H54 (cell line): Measurements from ENCODE around the gene P2RY12.
A peak's percentile ranks its signal among the peaks of the same experiment; 100 is the strongest.
"Not testable (repeated sequence)": the region's sequence is repeated elsewhere in the genome, so short reads cannot be mapped to it uniquely, and the experiment has no call there.

Source experiments
- DNase-seq: peaks from one replicate; pipeline ENCODE4 v3.0.0; 2011; ENCODE audit warnings: low spot score, mixed read lengths; ENCODE audit not compliant: insufficient read length
- FAIRE-seq: peaks from 3 replicates; lab custom pipeline; 2011; peaks lifted over from hg19 to GRCh38; lab: Jason Lieb, UNC
- POLR2A ChIP-seq: IDR thresholded peaks from 2 replicates; pipeline ENCODE4 v1.6.1; 2011; ENCODE audit warnings: low read depth, mild to moderate bottlenecking, low read length

P2RY12 gene

DNA sequence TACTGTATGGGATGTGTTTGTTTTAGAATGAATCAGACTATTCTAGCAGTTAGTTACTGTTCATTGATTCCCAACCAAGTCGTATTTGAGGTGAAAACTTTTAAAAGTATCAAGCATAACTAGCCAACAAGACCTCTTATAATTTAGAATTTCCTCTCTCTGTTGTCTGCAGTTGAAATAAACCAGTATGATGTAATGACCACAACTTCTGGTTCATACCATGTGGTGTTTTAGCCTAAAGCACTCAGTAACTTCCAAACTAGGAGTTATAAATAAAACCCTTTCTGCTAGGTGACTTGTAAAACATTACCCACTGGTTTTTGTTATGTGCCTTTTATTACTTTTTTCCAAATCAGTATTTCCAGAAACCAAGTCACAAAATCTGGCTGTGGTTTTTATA lies 19.8 kb upstream of the P2RY12 start:
- no peak for DNase-seq
- FAIRE-seq: peak; percentile 74
- TF ChIP-seq POLR2A: no peak

DNA sequence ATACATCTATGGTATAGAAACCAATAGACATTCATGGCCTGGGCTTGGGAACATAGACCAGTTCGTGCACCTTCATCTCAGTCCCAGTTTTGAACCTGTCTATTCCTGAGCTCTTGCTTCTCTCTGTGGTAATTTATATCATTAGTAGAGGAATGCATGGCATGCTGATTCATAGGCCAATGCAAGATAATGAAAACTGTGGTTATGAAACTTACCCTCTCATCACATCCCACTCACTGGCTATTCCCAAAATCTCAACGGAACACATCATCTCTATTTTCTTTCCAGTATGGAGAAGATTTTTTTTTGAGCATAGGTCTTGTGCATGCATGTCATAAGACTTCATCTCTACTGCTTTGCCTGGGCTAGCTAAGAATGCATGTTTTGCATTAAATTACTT lies 18.7 kb upstream of the P2RY12 start:
- FAIRE-seq (peak; percentile 36), DNase-seq (no peak)
- no peak for TF ChIP-seq POLR2A

DNA sequence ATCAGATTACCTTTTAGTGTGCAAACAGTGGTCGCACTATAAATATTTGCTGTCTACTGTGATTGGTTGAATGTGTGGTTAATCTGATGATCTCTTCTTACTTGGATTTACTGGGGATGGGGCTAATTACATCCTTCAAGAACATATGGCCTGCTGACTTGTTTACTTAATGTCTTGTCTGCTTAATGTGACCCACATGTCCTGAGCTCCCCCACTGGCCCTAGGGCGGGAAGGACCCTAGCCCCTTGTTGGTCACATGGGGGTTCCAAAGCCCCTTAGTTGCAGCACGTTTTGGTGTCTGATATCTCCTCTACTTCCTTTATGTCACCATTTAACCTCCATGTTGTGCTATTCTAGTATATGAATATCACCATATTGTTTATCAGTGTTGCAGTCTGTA lies 17.8 kb upstream of the P2RY12 start:
- TF ChIP-seq POLR2A: no peak
- FAIRE-seq (peak; percentile 36), DNase-seq (no peak)

DNA sequence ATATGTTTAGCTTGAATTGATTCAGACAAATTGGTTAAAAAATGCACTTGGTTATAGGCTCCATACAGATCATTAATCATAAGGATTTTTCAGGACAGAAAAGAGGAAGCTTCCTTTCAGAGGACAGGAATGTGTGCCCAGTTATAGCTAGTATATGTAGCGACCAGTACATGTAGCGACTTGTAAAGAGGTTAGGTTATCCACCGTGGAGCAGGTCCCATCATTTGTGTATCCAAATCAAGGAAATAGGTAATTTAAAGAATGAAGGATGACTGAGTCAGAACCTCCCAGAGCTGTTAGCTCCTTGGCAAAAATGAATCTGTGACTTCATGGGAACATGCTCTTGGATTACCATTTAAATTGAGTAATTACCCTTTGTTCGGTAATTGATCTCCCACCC lies 15.8 kb upstream of the P2RY12 start:
- no peak for FAIRE-seq
- no peak for DNase-seq
- no peak for TF ChIP-seq POLR2A

DNA sequence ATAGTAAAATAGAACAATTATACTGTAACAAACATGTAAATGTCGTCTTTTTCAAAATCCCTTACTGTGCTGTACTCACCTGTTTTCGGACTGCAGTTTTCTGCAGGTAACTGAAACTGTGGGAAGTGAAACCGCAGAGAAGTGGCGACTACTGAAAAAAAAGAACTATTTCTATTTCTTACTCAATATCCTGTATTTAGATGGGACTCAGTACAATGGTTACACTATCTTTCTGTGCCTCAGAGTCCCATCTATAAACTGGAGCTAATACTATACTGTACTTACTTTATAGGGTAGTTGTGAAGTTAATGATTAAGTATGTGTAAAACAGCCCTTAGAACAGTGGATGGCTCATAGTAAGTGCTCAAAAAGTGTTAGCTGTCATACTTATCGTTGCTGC lies 14.3 kb upstream of the P2RY12 start:
- no peak for FAIRE-seq
- DNase-seq: no peak
- no peak for TF ChIP-seq POLR2A

DNA sequence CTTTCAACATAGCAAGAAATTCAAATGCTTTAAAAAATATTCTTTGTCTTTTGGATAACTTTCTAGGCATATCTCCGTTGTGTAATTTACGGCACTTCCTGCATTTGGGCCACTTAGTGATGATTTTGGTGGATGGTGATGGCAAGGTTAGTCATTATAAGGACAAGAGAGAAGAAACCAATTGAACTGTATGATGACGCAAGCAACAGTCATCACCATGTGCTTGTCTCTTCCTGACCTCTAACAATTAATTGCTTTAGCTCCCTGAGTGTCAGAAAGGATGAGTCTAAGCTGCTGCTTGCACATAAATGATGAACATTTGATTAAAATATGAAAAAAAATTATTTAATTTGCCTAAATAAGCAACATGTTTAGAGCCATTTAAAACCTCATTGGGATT lies 11.3 kb upstream of the P2RY12 start:
- TF ChIP-seq POLR2A: no peak
- DNase-seq (no peak), FAIRE-seq (peak; percentile 61)

DNA sequence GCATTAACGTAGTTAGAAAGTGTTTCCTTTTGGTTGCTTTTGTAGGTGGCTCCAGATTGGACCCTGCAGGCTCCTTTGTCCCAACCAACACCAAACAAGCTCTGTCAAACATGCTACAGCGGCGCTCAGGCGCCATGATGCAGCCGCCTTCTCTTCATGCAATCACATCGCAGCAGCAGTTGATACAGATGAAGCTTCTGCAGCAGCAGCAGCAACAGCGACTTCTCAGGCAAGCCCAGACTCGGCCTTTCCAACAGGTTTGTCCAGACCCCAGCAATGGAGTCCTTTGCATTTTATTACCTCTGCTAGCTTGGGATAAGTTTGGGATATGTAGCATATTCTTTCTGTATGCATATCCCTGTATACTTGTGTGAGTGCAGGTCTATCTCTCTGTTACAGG lies 10.1 kb upstream of the P2RY12 start:
- DNase-seq (no peak), FAIRE-seq (no peak)

DNA sequence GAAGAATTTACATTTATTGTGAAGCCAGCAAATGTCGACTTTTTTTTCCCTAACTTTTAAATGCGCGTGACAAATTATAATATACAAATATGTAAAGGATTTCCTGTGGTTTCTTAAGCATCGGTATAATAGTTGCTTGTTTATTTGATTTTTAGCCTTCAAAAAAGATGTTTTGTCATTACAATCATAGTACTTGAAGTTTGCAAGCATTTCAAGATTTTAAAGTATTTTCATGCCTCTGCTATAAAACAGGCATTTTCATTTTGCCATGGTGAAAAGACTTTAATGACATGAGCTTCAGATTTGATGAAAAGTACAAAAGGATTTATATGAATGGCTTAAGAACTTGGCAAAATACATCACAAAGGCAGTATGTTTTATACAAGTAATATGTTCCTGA lies 9.4 kb upstream of the P2RY12 start:
- no peak for FAIRE-seq
- DNase-seq: no peak
- TF ChIP-seq POLR2A: no peak

More for the DNA sequence above, 10.1 kb upstream of the P2RY12 start:
- TF ChIP-seq POLR2A: no peak

DNA sequence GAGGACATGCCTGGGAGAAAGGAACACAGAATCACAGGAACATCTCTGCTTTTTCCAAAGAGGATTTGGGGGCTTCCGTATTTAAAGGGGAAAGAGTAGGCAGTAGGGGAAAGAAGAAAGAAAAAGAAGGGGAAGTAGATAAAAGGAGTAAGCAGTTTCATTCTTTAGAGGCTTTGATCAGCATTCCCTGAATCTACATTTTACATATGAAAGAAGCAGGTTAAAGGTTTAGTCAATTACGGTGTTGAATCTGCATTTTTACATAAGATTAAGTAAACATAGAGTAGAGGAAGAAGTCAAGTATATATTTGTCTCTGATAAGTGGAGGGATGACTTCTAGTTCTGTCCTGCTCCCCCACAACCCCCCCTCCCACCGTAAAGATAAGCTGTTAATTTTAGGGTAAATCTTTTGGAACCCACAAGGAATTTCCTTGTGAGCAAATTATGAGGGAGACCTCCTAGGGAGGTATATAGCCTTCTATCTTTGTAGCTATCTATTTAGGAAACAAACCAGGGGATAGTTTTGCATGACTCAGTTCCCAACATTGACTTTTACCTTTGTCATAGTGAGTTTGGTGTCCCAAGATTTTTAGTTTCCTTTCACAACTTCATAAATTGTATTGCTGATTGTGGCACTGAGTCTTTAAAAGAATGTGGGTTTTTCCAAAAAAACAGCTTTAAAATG lies 8.7 kb upstream of the P2RY12 start:
- no peak for TF ChIP-seq POLR2A
- FAIRE-seq (no peak), DNase-seq (no peak)

DNA sequence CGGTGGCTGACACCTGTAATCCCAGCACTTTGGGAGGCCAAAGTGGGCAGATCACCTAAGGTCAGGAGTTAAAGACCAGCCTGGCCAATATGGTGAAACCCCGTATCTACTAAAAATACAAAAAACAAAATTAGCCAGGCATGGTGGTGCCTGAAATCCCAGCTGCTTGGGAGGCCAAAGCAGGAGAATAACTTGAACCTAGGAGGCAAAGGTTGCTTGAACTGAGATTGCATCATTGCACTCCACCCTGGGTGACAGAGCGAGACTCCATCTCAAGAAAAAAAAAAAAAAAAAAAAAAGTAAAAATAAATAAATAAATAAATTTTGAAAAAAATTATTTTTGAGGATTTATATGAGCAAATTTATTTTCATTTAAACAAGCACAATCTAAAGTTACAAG lies 7.6 kb upstream of the P2RY12 start:
- DNase-seq, FAIRE-seq: not testable (repeated sequence)

DNA sequence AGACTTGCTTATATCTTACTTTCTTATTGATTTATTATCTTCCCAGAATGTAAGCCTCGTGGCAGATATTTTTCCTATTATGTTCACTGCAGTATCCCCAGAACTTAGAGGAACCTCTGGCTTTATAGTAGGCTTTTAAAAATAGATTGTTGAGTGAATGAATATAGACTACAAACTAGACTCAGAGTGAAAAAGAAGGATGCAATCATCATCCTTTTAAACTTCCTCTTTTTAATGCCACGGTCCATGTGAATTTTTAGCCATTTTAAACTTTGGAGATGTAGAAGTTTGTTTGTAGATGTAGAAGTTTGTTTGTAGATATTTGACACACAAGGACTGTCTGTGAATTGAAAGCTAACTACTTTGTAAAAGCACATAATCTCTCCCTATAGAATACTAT lies 7.2 kb upstream of the P2RY12 start:
- DNase-seq: no peak
- no peak for FAIRE-seq
- TF ChIP-seq POLR2A: no peak

DNA sequence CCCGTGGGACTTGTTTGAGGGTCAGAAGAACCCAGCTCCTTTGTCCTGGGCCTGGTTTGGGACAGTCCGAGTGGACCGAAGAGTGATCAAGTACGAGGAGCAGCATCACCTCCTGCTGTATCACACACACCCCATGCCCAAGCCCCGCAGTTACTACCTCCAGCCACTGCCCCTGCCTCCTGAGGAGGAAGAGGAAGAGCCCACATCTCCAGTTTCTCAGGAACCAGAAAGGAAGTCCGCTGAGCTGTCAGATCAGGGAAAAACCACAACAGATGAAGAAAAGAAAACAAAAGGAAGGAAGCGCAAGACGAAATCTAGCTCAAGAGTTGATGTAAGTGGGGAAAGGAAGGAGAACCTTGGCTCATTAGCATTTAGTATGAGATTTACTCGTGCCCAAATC lies 3.3 kb upstream of the P2RY12 start:
- TF ChIP-seq POLR2A: no peak
- FAIRE-seq (no peak), DNase-seq (no peak)

DNA sequence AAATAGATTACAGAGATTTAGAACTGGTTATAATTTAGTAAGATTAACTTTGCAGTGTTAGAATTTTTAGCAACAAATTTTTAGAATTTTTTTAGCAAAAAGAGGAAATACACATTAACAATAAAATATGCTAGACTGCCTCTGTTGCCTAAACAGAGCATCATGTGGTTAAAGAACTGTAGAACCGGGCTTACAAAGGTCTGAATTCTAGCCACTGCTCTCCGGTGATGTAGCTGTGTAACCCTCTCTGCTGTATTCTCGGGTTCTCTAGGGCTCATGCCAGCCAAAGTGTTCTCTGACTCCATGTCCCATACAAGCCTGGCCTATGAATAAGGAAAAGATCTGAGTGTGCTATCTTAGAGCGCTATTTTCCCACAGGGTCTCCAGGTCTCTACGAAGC lies 2.9 kb upstream of the P2RY12 start:
- FAIRE-seq: no peak

DNA sequence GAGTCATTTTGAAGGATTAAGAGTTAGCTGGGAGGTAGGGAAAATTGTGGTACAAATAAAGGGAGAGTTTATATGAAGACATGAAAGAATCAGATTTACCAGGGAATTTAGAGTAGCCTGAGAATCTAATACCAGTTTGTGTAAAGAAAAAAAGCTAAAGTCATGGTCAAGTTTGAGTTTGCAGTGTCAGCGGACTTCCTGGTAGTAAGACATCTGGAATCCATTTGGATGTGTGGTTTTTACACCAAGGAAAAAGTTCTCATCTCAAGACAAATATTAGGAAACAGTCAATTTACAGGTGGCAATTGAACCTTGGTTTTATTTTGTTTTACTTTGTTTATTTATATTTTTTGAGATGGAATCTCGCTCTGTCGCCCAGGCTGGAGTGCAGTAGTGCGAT lies 1.5 kb upstream of the P2RY12 start:
- TF ChIP-seq POLR2A: no peak
- no peak for FAIRE-seq
- no peak for DNase-seq

More for the DNA sequence above, 2.9 kb upstream of the P2RY12 start:
- TF ChIP-seq POLR2A: no peak
- no peak for DNase-seq

DNA sequence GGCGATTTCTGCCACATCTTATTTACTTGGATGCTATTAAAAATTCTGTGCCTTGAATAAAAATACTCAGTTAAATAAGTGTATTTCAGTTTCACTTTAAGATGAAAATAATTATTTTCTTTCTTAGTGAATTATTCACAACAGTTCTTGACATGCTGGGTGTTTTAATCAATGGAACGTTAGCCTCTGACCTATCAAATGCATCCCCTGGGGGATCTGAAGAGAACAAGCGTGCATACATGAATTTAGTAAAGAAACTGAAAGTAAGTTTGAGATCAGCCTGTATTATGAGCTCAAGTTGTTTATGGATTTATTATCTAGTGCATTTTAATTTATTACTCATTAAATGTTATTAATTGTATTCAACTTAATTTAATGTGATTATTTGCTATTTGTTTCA lies 597 bp downstream of the P2RY12 start:
- FAIRE-seq: no peak
- no peak for TF ChIP-seq POLR2A
- DNase-seq: no peak
